Transverse colon (tissue), 4 donors: ENCODE data around the gene STRIP2.

ENCODE experiments used
- CTCF ChIP-seq, 5 experiments: fragments of 200-600 bp in 3 of 5; fragments of 450-650 bp in 2 of 5; sonication (generic) in 3 of 5; IDR thresholded peaks; 1 replicate in 2 of 5; 2 replicates in 3 of 5; pipeline ENCODE4 v1.5.1; 2016 to 2017; ENCODE audit warnings: antibody characterized with exemption in 5 of 5, inconsistent platforms in 3 of 5, mild to moderate bottlenecking in 2 of 5, moderate library complexity in 1 of 5
- POLR2A ChIP-seq: fragments of 450-650 bp; IDR thresholded peaks from one replicate; pipeline ENCODE4 v1.6.1; 2016; ENCODE audit warnings: antibody characterized with exemption, mild to moderate bottlenecking, moderate library complexity
- POLR2AphosphoS5 ChIP-seq, 3 donors: sonication (generic); formaldehyde crosslinking; IDR thresholded peaks; one replicate each; pipeline ENCODE4 v1.6.1; 2016; ENCODE audit warnings: antibody characterized with exemption in 3 of 3

GRCh38 chr7:129458171-129458570, 23.9 kb downstream of the STRIP2 start:
- no peak for TF ChIP-seq CTCF (IDR thresholded peaks at IDR 0.05)
- no peak for TF ChIP-seq POLR2A
- TF ChIP-seq POLR2AphosphoS5 (IDR thresholded peaks at IDR 0.05) = no peak
